ENCODE data around the gene SSBP3.
"Not testable (repeated sequence)": the region's sequence is repeated elsewhere in the genome, so short reads cannot be mapped to it uniquely, and the experiment has no call there.

Gene SSBP3

GRCh38 chr1:54215523-54215922, 190.7 kb downstream of the SSBP3 start:
- no peak for DNase-seq

- no peak for DNase-seq
Observed at GRCh38 chr1:54212872-54213271, 193.3 kb downstream of the SSBP3 start.

- not testable (repeated sequence) for DNase-seq
Observed at GRCh38 chr1:54207896-54208295, 198.3 kb downstream of the SSBP3 start.

GRCh38 chr1:54207287-54207686, 198.9 kb downstream of the SSBP3 start:
- DNase-seq: no peak

GRCh38 chr1:54204199-54204598, 202.0 kb downstream of the SSBP3 start:
- DNase-seq: no peak

GRCh38 chr1:54200519-54200997, 205.6 kb downstream of the SSBP3 start:
- no peak for DNase-seq

- DNase-seq: peak; percentile 100
Observed at GRCh38 chr1:54199765-54200518, 206.3 kb downstream of the SSBP3 start, which contains the start of the genes CYB5RL and MRPL37. TSS of gene CYB5RL (minus strand) at chr1:54200030. CDS start at chr1:54195616, 4,414 bp downstream. TSS of gene MRPL37 (plus strand) at chr1:54200167. CDS start at chr1:54200244, 77 bp downstream.

- no peak for DNase-seq
Observed at GRCh38 chr1:54199151-54199764, 206.9 kb downstream of the SSBP3 start.

GRCh38 chr1:54193453-54193852, 212.7 kb downstream of the SSBP3 start:
- no peak for DNase-seq

- DNase-seq: no peak
Observed at GRCh38 chr1:54191525-54191924, 214.7 kb downstream of the SSBP3 start.

- no peak for DNase-seq
Observed at GRCh38 chr1:54190526-54190925, 215.7 kb downstream of the SSBP3 start.

GRCh38 chr1:54188291-54188690, 217.9 kb downstream of the SSBP3 start:
- no peak for DNase-seq

GRCh38 chr1:54186056-54186455, 220.1 kb downstream of the SSBP3 start:
- DNase-seq: no peak

GRCh38 chr1:54180701-54181360, 225.4 kb downstream of the SSBP3 start:
- DNase-seq: no peak

- DNase-seq: no peak
Observed at GRCh38 chr1:54178296-54179070, 227.7 kb downstream of the SSBP3 start.

GRCh38 chr1:54177726-54178125, 228.5 kb downstream of the SSBP3 start:
- DNase-seq: no peak

- no peak for DNase-seq
Observed at GRCh38 chr1:54176621-54177327, 229.4 kb downstream of the SSBP3 start.
